ENCODE results near the gene URB1. TPM values are rescaled to one million over a fixed set of nuclear protein-coding genes. Genes with fewer than 3 reads are reported as not detected.

URB1 gene
- total and polyA plus RNA-seq, 2 experiments from 2014 or later: 7.7 to 44.1 TPM

GRCh38 chr21:32348604-32349332 lies 44.0 kb downstream of the URB1 start (continued):
- TF ChIP-seq ZNF462 (CRISPR knock-in tag; IDR thresholded peaks at IDR 0.05) (no peak), ZNF114 (CRISPR knock-in tag; IDR thresholded peaks at IDR 0.05) (no peak), STAT1 (IDR thresholded peaks at IDR 0.05; ENCODE audit: unreplicated experiment) (no peak), NANOG (IDR thresholded peaks at IDR 0.05; ENCODE audit: borderline replicate concordance) (no peak)

GRCh38 chr21:32347977-32348376 lies 44.8 kb downstream of the URB1 start:
- Histone ChIP-seq H3K4me1 (ENCODE audit: insufficient read depth) (no peaks in the 10 kb centered on the region), H3K27me3 (ENCODE audit: insufficient read depth) (no peaks in the 10 kb centered on the region), H3K27ac (ENCODE audit: low read depth) (no peak overlapping the region), H3K4me2 (no peak overlapping the region), H3F3A (replicated peaks; ENCODE audit: low read depth) (no peaks in the 10 kb centered on the region), H3K4me3 (no peak overlapping the region), H4K20me1 (replicated peaks; ENCODE audit: insufficient read depth) (peaks cover 15% of the 10 kb centered on the region), H2AFZ (no peak overlapping the region), H3K9me2 (ENCODE audit: insufficient read depth) (no peaks in the 10 kb centered on the region), H3K79me2 (replicated peaks; ENCODE audit: insufficient read depth) (0 out of 2 replicates have a peak, but pooled peaks cover 10% of the 10 kb centered on the region), H3K36me3 (ENCODE audit: insufficient read depth) (peaks cover 68% of the 10 kb centered on the region)
- Mint-ChIP-seq H3K9me3 (no peaks in the 10 kb centered on the region; the same call in 2 of the 3 replicates), H3K27ac (no peak overlapping the region), H3K27me3 (ENCODE audit: insufficient read depth, low read depth, poor library complexity) (peaks cover 6% of the 10 kb centered on the region), H3K4me3 (no peak overlapping the region), H3K4me1 (no peaks in the 10 kb centered on the region), H3K36me3 (ENCODE audit: low read depth) (peaks cover 90% of the 10 kb centered on the region)
- no peak for DNase-seq (ENCODE audit: low spot score)
- ATAC-seq: no peak
- TF ChIP-seq NANOG (IDR thresholded peaks at IDR 0.05; ENCODE audit: borderline replicate concordance): no peak
- TF ChIP-seq POLR2AphosphoS5 (IDR thresholded peaks at IDR 0.05; ENCODE audit: low read depth): no peak
- TF ChIP-seq REST (IDR thresholded peaks at IDR 0.05; ENCODE audit: unreplicated experiment): no peak
- TF ChIP-seq CTCF (conservative IDR thresholded peaks at IDR 0.05; ENCODE audit: low read depth in 2 of 2): no peak
- no peak for TF ChIP-seq ZNF114 (CRISPR knock-in tag; IDR thresholded peaks at IDR 0.05)
- no peak for TF ChIP-seq JUNB (IDR thresholded peaks at IDR 0.05; ENCODE audit: unreplicated experiment)
